Left cardiac atrium (tissue), 2 donors: ENCODE results near the gene MAIP1. TPM values are rescaled to one million over a fixed set of nuclear protein-coding genes. Genes with fewer than 3 reads are reported as not detected.

ENCODE experiments used
- total RNA-seq, 2 donors: library from RNA; stranded (reverse); fragmentation: NEBNext Ultra II Directional; extraction: Animal tissue kit (Norgen Biotek cat#: 25700); gene quantifications; one replicate each; pipeline ENCODE4 v1.2.1, GENCODE V29; 2021
- donor health status: DM: no; HTN: yes; CAD: no; lungs with severe emphysema.
- donor health status: DM: yes; HTN: yes; CAD: no.

The MAIP1 gene
- total RNA-seq, 2 donors from 2014 or later: 18.3 to 23.4 TPM

Other genes with a start within 250 kb of the MAIP1 start
- gene FTCDNL1, start 104.4 kb upstream of the MAIP1 start, total RNA-seq: 1 to 10 TPM; 3.4 to 7.8 TPM
- gene C2orf69, start 44.3 kb upstream of the MAIP1 start, total RNA-seq: 10 to 100 TPM in 1 of 2 donors, 1 to 10 TPM in 1; 9.1 to 14.4 TPM
- gene TYW5, start 91 bp upstream of the MAIP1 start, total RNA-seq: 1 to 10 TPM; 3.4 to 3.9 TPM